PC-3 (cell line): Measurements from ENCODE around the gene BHLHA9. TPM values are rescaled to one million over a fixed set of nuclear protein-coding genes. Genes with fewer than 3 reads are reported as not detected.
"Not testable (repeated sequence)": the region's sequence is repeated elsewhere in the genome, so short reads cannot be mapped to it uniquely, and the experiment has no call there.

ENCODE experiments used
- ATAC-seq: fragments of 200-7000 bp; cut with Tn5 transposase; 2 replicates; pipeline ENCODE4 v1.9.1; 2020; ENCODE audit warnings: mild to moderate bottlenecking, moderate library complexity
- BruUV-seq: library from RNA; stranded (reverse); fragments of 400-500 nt; replicated peaks from 2 replicates; lab custom pipeline; 2021; lab: Mats Ljungman, UMichigan
- CTCF ChIA-PET: fragments of 300-600 bp; sonication (Branson Sonifier 250); formaldehyde crosslinking; loops from one replicate; lab custom pipeline; 2022; ENCODE audit warnings: antibody characterized with exemption; lab: Charles Lee
- POLR2A ChIA-PET: fragments of 300-600 bp; sonication (Branson Sonifier 250); formaldehyde crosslinking; loops from one replicate; lab custom pipeline; 2022; ENCODE audit warnings: antibody characterized with exemption; ENCODE audit not compliant: unreplicated experiment; lab: Charles Lee
- DNase-seq: peaks from one replicate; pipeline ENCODE4 v3.0.0-alpha.2; 2015
- H2AFZ ChIP-seq: fragments of 300-600 bp; sonication (generic); 2 replicates; pipeline ENCODE4 v1.6.0; 2016; ENCODE audit warnings: antibody characterized with exemption, low read length
- H3F3A ChIP-seq: fragments of 300-600 bp; sonication (generic); one replicate; pipeline ENCODE4 v1.6.0; 2017; ENCODE audit warnings: antibody characterized with exemption, low read length, control low read depth, mild to moderate bottlenecking; ENCODE audit not compliant: unreplicated experiment
- H3K27ac ChIP-seq: fragments of 300-600 bp; sonication (generic); 2 replicates; pipeline ENCODE4 v1.5.1; 2016; ENCODE audit warnings: mild to moderate bottlenecking, low read length
- H3K27me3 ChIP-seq: fragments of 300-600 bp; sonication (generic); 2 replicates; pipeline ENCODE4 v1.6.1; 2016; ENCODE audit warnings: low read length, mixed read lengths
- H3K36me3 ChIP-seq: fragments of 300-600 bp; sonication (generic); 2 replicates; pipeline ENCODE4 v1.6.1; 2016; ENCODE audit warnings: low read depth, mixed run types, low read length, mixed read lengths
- H3K4me1 ChIP-seq: fragments of 300-600 bp; sonication (generic); 2 replicates; pipeline ENCODE4 v1.5.1; 2016; ENCODE audit warnings: low read length; ENCODE audit not compliant: insufficient read depth
- H3K4me2 ChIP-seq: fragments of 300-600 bp; sonication (generic); 2 replicates; pipeline ENCODE4 v1.6.0; 2016; ENCODE audit warnings: low read length
- H3K4me3 ChIP-seq: fragments of 300-600 bp; sonication (generic); 2 replicates; pipeline ENCODE4 v1.5.1; 2016; ENCODE audit warnings: mild to moderate bottlenecking, low read length, mixed read lengths
- H3K79me2 ChIP-seq: fragments of 300-600 bp; sonication (generic); 2 replicates; pipeline ENCODE4 v1.6.1; 2017; ENCODE audit warnings: low read length, mixed read lengths
- H3K9ac ChIP-seq: fragments of 300-600 bp; sonication (generic); 2 replicates; pipeline ENCODE4 v1.6.0; 2016; ENCODE audit warnings: mild to moderate bottlenecking, low read length
- H3K9me2 ChIP-seq: fragments of 300-600 bp; sonication (generic); replicated peaks from 2 replicates; pipeline ENCODE4 v1.6.1; 2016; ENCODE audit warnings: mixed run types, low read length, mixed read lengths
- H3K9me3 ChIP-seq: fragments of 300-600 bp; sonication (generic); 2 replicates; pipeline ENCODE4 v1.6.1; 2016; ENCODE audit warnings: low read length, mixed read lengths
- H4K20me1 ChIP-seq: fragments of 300-600 bp; sonication (generic); 2 replicates; pipeline ENCODE4 v1.6.1; 2016; ENCODE audit warnings: low read length, mixed read lengths
- EZH2 ChIP-seq: fragments of 300-600 bp; sonication (generic); IDR thresholded peaks from one replicate; pipeline ENCODE4 v1.6.1; 2017; ENCODE audit warnings: antibody characterized with exemption, mild to moderate bottlenecking, low read length; ENCODE audit not compliant: unreplicated experiment
- EZH2phosphoT487 ChIP-seq: fragments of 300-600 bp; sonication (generic); IDR thresholded peaks from 2 replicates; pipeline ENCODE4 v1.6.1; 2018; ENCODE audit warnings: mild to moderate bottlenecking, antibody characterized with exemption, low read length, borderline replicate concordance
- intact Hi-C: fragments of 100-400 bp; cut with micrococcal nuclease; formaldehyde crosslinking; loops from 2 replicates; pipeline ENCODE4 v1.9.0; 2023
- total RNA-seq: library from RNA; depleted of rRNA; stranded (reverse); fragments of >200 nt; gene quantifications from 2 replicates; pipeline ENCODE4 v1.2.3, GENCODE V29; 2014
- TF ChIP-seq, protein P1 (sequence below): fragments of 300-600 bp; sonication (generic); conservative IDR thresholded peaks from 2 replicates; pipeline ENCODE4 v1.5.1; 2017; ENCODE audit warnings: antibody characterized with exemption, low read depth, mild to moderate bottlenecking, low read length

BHLHA9 gene
- total RNA-seq, 1 experiment from 2014 or later, result not detected

DNA sequence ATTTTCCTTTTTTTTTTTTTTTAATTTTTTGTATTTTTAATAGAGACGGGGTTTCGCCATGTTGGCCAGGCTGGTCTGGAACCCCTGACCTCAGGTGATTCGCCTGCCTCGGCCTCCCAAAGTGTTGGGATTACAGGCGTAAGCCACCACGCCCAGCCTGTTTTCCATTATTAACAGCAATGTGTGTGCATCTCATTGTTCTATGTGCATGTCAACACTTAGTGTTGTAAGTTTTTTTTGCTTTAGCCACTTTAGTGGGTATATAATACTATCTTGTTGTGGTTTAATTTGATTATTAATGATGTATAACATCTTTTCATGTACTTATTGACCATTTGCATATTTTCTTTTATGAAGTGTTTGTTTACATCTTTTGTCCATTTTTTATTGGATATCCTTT, 32.8 kb upstream of the BHLHA9 start:
- H3K9me3 ChIP-seq, result no peaks in the 10 kb centered on the region
- no peaks in the 10 kb centered on the region for H3K27me3 ChIP-seq
- no peaks in the 10 kb centered on the region for H3K79me2 ChIP-seq
- H3K4me3 ChIP-seq, result no peak overlapping the region
- no peak for DNase-seq
- no peaks in the 10 kb centered on the region for H3K36me3 ChIP-seq
- no peak overlapping the region for H3K4me2 ChIP-seq
- no peaks in the 10 kb centered on the region for H4K20me1 ChIP-seq
- H3K4me1 ChIP-seq, result peaks cover 4% of the 10 kb centered on the region; the same call in 1 of the 2 replicates
- POLR2A ChIA-PET, result no interaction called here
- H3K9ac ChIP-seq, result no peak overlapping the region
- BruUV-seq, result no TSS peak
- H3K9me2 ChIP-seq, result no peaks in the 10 kb centered on the region
- TF ChIP-seq EZH2, result no peak
- no peak for TF ChIP-seq EZH2phosphoT487
- TF ChIP-seq, protein P1, sequence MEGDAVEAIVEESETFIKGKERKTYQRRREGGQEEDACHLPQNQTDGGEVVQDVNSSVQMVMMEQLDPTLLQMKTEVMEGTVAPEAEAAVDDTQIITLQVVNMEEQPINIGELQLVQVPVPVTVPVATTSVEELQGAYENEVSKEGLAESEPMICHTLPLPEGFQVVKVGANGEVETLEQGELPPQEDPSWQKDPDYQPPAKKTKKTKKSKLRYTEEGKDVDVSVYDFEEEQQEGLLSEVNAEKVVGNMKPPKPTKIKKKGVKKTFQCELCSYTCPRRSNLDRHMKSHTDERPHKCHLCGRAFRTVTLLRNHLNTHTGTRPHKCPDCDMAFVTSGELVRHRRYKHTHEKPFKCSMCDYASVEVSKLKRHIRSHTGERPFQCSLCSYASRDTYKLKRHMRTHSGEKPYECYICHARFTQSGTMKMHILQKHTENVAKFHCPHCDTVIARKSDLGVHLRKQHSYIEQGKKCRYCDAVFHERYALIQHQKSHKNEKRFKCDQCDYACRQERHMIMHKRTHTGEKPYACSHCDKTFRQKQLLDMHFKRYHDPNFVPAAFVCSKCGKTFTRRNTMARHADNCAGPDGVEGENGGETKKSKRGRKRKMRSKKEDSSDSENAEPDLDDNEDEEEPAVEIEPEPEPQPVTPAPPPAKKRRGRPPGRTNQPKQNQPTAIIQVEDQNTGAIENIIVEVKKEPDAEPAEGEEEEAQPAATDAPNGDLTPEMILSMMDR, result no peak
- H2AFZ ChIP-seq, result no peak overlapping the region
- intact Hi-C loops, result no loop called here
- H3F3A ChIP-seq, result no peaks in the 10 kb centered on the region
- no peak for ATAC-seq
- H3K27ac ChIP-seq, result no peak overlapping the region
- CTCF ChIA-PET, result no interaction called here

DNA sequence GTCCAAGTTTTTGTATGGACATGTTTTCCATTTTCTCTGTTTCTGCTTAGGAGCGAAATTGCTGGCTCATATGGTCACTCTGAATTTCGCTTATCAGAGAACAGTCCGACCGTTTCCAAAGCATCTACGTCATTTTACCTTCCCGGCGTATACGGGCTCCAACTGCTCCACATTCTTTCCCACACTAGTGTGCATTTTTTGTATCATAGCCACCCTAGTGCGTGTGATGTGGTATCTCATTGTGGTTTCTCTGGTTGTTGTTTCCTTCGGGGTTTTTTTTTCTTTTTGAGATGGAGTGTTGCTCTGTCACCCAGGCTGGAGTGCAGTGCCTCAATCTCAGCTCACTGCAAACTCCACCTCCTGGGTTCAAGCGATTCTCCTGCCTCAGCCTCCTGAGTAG, 31.0 kb upstream of the BHLHA9 start:
- CTCF ChIA-PET, result no interaction called here
- BruUV-seq, result no TSS peak

DNA sequence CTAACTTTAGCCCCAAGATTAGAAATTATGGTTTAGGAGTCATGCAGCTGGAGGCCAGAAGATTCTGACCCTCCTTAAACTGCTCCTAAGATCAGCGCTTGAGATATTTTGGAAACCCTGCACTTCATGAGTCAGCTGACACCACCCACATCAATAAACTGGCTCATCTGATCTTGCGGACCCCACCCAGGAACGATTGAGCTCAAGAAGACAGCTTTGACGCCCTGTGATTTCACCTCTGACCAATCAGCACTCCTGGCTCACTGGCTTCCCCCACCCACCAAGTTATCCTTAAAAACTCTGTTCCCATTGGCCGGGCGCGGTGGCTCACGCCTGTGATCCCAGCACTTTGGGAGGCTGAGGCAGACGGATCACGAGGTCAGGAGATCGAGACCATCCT, 29.8 kb upstream of the BHLHA9 start:
- ATAC-seq, H3K9ac ChIP-seq, H3K27ac ChIP-seq, BruUV-seq, H3K9me2 ChIP-seq, H3K9me3 ChIP-seq, H2AFZ ChIP-seq, H3K79me2 ChIP-seq, H4K20me1 ChIP-seq, intact Hi-C loops, H3F3A ChIP-seq, H3K4me3 ChIP-seq, H3K36me3 ChIP-seq, H3K27me3 ChIP-seq, CTCF ChIA-PET, H3K4me2 ChIP-seq, H3K4me1 ChIP-seq: not testable (repeated sequence)
- DNase-seq, result peak; percentile 14
- POLR2A ChIA-PET, result interaction anchor here (0.9 kb wide), 1 partner anchor 11 kb away, joined by 4 read pairs; no protein-coding TSS in a partner anchor

More for the DNA sequence above, 31.0 kb upstream of the BHLHA9 start:
- no peak overlapping the region for H3K4me2 ChIP-seq
- H3K4me1 ChIP-seq, result no peaks in the 10 kb centered on the region
- H3K27ac ChIP-seq, result no peak overlapping the region
- TF ChIP-seq EZH2phosphoT487 (no peak), EZH2 (no peak)
- TF ChIP-seq, protein P1, result no peak
- no peak for ATAC-seq
- no peaks in the 10 kb centered on the region for H3F3A ChIP-seq
- no peaks in the 10 kb centered on the region for H3K79me2 ChIP-seq
- intact Hi-C loops, result no loop called here
- H4K20me1 ChIP-seq, result no peaks in the 10 kb centered on the region
- DNase-seq, result no peak
- no peaks in the 10 kb centered on the region for H3K27me3 ChIP-seq
- H3K4me3 ChIP-seq, result no peak overlapping the region
- H3K9ac ChIP-seq, result no peak overlapping the region
- POLR2A ChIA-PET, result no interaction called here
- no peaks in the 10 kb centered on the region for H3K36me3 ChIP-seq
- no peak overlapping the region for H2AFZ ChIP-seq
- no peaks in the 10 kb centered on the region for H3K9me2 ChIP-seq
- no peaks in the 10 kb centered on the region for H3K9me3 ChIP-seq
